SIG-M5 (cell line): ENCODE data around the gene NAA40.

Experiments used
- DNase-seq: peaks from one replicate; lab custom pipeline; 2025; lab: John Stamatoyannopoulos, UW

The NAA40 gene

DNA sequence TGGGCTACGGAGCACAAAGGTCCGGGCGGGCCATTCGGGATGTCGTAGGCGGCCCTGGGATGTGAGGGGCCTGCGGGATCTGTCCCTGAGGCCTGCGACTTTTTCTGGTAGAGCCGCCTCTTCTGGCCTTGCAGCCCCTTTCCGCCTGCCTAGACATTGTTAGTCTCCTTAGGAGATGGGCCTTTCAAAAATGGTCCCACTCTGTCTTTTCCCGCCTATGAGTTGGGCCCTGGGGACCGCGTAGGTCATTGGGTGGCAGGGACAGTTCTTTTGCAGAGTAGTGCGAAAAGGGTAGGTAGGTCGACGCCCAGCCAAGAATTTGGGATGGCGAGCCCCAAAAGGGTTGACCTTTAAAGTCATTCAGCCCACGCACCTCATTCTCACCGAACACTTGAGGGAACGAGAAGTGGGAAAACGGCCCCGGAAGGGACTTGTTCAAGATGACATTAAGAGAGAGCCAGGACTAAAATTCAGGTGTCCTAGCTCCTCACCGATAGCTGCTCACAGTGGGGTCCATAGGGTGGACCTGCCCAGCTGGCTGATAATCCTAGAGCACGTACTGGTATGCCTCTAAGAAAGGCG, 48.2 kb downstream of the NAA40 start:
- no peak for DNase-seq

GRCh38 chr11:63991558-63991957, 52.8 kb downstream of the NAA40 start:
- no peak for DNase-seq

GRCh38 chr11:63993100-63993499, 54.3 kb downstream of the NAA40 start:
- no peak for DNase-seq

- no peak for DNase-seq
Observed at GRCh38 chr11:63993993-63994392, 55.2 kb downstream of the NAA40 start.

DNA sequence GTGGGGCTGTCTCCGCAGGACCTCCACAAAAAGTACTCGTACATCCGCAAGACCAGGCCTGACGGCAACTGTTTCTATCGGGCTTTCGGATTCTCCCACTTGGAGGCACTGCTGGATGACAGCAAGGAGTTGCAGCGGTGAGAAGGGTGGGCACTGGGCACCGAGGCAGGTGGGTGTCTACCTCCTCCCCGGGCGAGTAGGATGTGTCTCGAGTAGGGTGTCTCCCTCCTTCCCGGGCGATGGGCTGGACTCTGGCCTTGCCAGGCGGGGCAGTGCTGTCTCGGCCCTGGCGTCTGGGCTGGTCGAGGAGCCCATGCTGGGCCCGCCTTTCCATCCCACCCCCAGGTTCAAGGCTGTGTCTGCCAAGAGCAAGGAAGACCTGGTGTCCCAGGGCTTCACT, 57.7 kb downstream of the NAA40 start:
- DNase-seq, result no peak

DNA sequence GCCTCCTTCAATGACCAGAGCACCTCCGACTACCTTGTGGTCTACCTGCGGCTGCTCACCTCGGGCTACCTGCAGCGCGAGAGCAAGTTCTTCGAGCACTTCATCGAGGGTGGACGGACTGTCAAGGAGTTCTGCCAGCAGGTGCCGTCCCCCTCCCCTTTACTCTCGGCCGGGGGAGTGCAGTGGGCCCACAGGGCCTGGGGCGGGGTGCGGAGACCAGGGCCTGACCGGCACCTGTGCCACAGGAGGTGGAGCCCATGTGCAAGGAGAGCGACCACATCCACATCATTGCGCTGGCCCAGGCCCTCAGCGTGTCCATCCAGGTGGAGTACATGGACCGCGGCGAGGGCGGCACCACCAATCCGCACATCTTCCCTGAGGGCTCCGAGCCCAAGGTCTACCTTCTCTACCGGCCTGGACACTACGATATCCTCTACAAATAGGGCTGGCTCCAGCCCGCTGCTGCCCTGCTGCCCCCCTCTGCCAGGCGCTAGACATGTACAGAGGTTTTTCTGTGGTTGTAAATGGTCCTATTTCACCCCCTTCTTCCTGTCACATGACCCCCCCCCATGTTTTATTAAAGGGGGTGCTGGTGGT, 58.4 kb downstream of the NAA40 start:
- no peak for DNase-seq

DNA sequence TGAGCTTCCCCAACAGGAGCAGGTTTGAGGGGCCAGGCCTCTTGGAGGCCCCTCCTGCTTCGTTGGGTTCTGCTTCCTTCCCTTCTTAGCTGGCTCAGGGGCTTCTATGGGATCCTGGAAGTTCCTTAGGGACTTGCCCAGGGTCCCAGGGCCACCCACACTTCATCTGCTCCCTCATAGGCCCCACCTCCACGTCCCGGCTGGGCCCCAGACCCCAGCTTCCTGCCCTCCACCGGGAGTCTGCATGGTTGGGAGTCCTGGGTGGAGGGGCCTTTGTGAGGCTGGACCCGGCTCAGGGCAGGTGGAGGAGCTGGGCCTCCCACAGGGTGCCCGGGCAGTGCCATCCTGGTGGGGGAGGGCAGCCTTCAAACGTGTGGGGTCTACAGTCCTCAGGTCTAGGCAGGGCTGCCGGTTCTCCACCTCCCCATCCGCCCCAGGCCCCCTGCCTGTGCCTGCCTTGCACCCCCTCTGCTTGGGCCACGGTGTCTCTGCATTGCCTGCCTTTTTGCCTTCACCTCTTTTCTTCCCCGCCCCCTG, 59.1 kb downstream of the NAA40 start:
- DNase-seq, result no peak

GRCh38 chr11:63998558-63999348, 60.0 kb downstream of the NAA40 start:
- no peak for DNase-seq

GRCh38 chr11:63999349-64000025, 60.7 kb downstream of the NAA40 start:
- DNase-seq, result no peak

GRCh38 chr11:64000026-64000739, 61.4 kb downstream of the NAA40 start:
- DNase-seq, result no peak

GRCh38 chr11:64000740-64001483, 62.1 kb downstream of the NAA40 start:
- no peak for DNase-seq

- no peak for DNase-seq
Observed at GRCh38 chr11:64001484-64002420, 63.0 kb downstream of the NAA40 start.

GRCh38 chr11:64003807-64004589, 65.2 kb downstream of the NAA40 start:
- DNase-seq, result no peak

GRCh38 chr11:64004590-64004984, 65.8 kb downstream of the NAA40 start:
- DNase-seq, result no peak

- no peak for DNase-seq
Observed at GRCh38 chr11:64005691-64006090, 66.9 kb downstream of the NAA40 start.

DNA sequence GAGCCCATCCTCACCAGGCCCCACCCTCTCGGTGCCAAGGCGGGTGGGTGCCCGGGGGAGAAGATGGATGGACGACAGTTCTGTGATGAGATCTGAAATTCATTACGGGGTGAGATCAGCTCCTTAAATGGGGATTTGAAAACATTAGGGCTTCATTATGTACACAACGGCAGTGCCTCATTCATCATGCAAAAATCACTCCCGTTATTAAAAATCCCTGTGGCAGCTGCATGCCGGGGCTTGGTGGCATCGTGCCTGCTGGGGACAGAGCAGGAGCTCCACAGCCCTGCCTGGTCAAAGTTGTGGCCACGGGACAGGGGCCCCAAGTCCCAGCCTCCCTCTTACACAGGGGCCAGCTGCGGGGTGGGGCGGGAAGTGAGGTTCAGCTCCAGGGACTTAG, 67.6 kb downstream of the NAA40 start:
- no peak for DNase-seq
